ENCODE data around the gene ARHGAP44. TPM values are rescaled to one million over a fixed set of nuclear protein-coding genes. Genes with fewer than 3 reads are reported as not detected.

ARHGAP44 gene
- total and polyA plus RNA-seq, 2 of the 4 experiments (the other 2 are of a cell fraction): 0.54 to 1.0 TPM

DNA sequence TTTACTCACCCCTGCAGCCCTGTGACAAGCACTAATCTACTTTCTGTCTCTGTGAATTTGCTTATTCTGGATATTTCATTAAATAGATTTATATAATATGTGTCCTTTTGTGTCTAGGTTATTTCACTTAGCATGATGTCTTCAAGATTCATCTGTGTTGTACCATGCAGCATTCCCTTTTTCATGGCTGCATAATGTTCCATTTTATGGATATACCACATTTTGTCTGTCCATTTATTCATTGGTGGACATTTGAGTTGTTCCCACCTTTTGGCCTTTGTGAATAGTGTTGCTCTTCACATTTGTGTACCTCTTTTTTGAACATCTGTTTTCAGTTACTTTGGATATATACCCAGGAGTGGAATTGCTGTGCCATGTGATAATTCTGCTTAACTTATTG is 118.2 kb downstream of the ARHGAP44 start:
- POLR2A ChIA-PET (ENCODE audit: unreplicated experiment): no interaction called here

More for the DNA sequence above, 118.2 kb downstream of the ARHGAP44 start:
- H4K20me1 ChIP-seq (ENCODE audit: insufficient read depth, low read length): no peaks in the 10 kb centered on the region
- no peak overlapping the region for H2AK5ac ChIP-seq (ENCODE audit: low read depth, low read length)
- H4K8ac ChIP-seq (ENCODE audit: low read depth in 2 of 2, low read length in 2 of 2): no peak overlapping the region
- H3K9me3 ChIP-seq (ENCODE audit: control insufficient read depth, insufficient read depth, low read length): no peaks in the 10 kb centered on the region
- ATAC-seq (ENCODE audit: low read depth) (no peak), DNase-seq (no peak)
- H2BK120ac ChIP-seq (ENCODE audit: low read depth, low read length): no peak overlapping the region
- H3K4ac ChIP-seq (ENCODE audit: low read depth, low read length): no peak overlapping the region
- intact Hi-C loops (cut with micrococcal nuclease) (no loop called here), in situ Hi-C loops (cut with MboI; ENCODE audit: low sequenced_read_pairs) (loop anchor here (25.0 kb wide), 1 partner anchor 95 kb away; no protein-coding TSS in a partner anchor), dilution Hi-C loops (cut with HindIII; ENCODE audit: low sequenced_read_pairs, unreplicated experiment) (no loop called here)
- H3K18ac ChIP-seq (ENCODE audit: low read depth, low read length): no peak overlapping the region
- no peak overlapping the region for H3K23ac ChIP-seq (ENCODE audit: low read depth, low read length)
- H3K9me1 ChIP-seq (ENCODE audit: insufficient read depth, low read length): no peaks in the 10 kb centered on the region
- H3K14ac ChIP-seq (replicated peaks; ENCODE audit: low read depth, low read length): no peak overlapping the region
- H2AK9ac ChIP-seq (replicated peaks; ENCODE audit: low read depth, low read length, poor library complexity): no peak overlapping the region
- peaks cover under 1% of the 10 kb centered on the region; the same call in 1 of the 2 replicates for H3K4me1 ChIP-seq (ENCODE audit: control insufficient read depth, insufficient read depth, low read length)
- H3K27ac ChIP-seq (ENCODE audit: insufficient read depth, low read length): no peak overlapping the region
- no peak overlapping the region for H3K9ac ChIP-seq (ENCODE audit: low read depth, low read length)
- no TSS peak for BruUV-seq (replicated peaks)
- H3K56ac ChIP-seq (ENCODE audit: extremely low read depth, insufficient read depth, low read length): no peak overlapping the region
- no peak overlapping the region for H2BK20ac ChIP-seq (ENCODE audit: low read depth, low read length)
- no peaks in the 10 kb centered on the region for H3K79me1 ChIP-seq (ENCODE audit: low read depth in 1 of 2, low read length in 2 of 2)
- CTCF ChIA-PET: no interaction called here
- no peak overlapping the region for H3K4me3 ChIP-seq (ENCODE audit: insufficient read depth, low read depth, low read length)
- no peak overlapping the region for H4K91ac ChIP-seq (ENCODE audit: insufficient read depth, low read depth, low read length)
- no peak overlapping the region for H2BK15ac ChIP-seq (ENCODE audit: low read depth, low read length)
- H2AFZ ChIP-seq (replicated peaks; ENCODE audit: low read length, poor library complexity): no peak overlapping the region
- no peak overlapping the region for H2BK5ac ChIP-seq (ENCODE audit: low read depth, low read length, poor library complexity, severe bottlenecking)
- H3K4me2 ChIP-seq (ENCODE audit: low read depth, low read length): no peak overlapping the region
- H3K36me3 ChIP-seq (ENCODE audit: control insufficient read depth, insufficient read depth, low read length): no peaks in the 10 kb centered on the region
- TF ChIP-seq MAFK (IDR thresholded peaks at IDR 0.05; ENCODE audit: low read depth, low read length) (no peak), FOS (IDR thresholded peaks at IDR 0.05; ENCODE audit: low read depth, low read length) (no peak), ELK1 (IDR thresholded peaks at IDR 0.05; ENCODE audit: borderline replicate concordance, low read depth, low read length) (no peak), BHLHE40 (IDR thresholded peaks at IDR 0.05; ENCODE audit: low read depth, low read length) (no peak), SMC3 (IDR thresholded peaks at IDR 0.05; ENCODE audit: low read depth, low read length) (no peak), RFX5 (IDR thresholded peaks at IDR 0.05; ENCODE audit: low read depth, low read length) (no peak), CHD1 (IDR thresholded peaks at IDR 0.05; ENCODE audit: low read depth, low read length) (no peak), NFE2L2 (IDR thresholded peaks at IDR 0.05; ENCODE audit: low read depth, low read length) (no peak), RAD21 (IDR thresholded peaks at IDR 0.05; ENCODE audit: low read length) (no peak)
- TF ChIP-seq, protein P1, sequence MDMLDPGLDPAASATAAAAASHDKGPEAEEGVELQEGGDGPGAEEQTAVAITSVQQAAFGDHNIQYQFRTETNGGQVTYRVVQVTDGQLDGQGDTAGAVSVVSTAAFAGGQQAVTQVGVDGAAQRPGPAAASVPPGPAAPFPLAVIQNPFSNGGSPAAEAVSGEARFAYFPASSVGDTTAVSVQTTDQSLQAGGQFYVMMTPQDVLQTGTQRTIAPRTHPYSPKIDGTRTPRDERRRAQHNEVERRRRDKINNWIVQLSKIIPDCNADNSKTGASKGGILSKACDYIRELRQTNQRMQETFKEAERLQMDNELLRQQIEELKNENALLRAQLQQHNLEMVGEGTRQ (IDR thresholded peaks at IDR 0.05; ENCODE audit: low read depth, low read length): no peak
- TF ChIP-seq, protein P2, sequence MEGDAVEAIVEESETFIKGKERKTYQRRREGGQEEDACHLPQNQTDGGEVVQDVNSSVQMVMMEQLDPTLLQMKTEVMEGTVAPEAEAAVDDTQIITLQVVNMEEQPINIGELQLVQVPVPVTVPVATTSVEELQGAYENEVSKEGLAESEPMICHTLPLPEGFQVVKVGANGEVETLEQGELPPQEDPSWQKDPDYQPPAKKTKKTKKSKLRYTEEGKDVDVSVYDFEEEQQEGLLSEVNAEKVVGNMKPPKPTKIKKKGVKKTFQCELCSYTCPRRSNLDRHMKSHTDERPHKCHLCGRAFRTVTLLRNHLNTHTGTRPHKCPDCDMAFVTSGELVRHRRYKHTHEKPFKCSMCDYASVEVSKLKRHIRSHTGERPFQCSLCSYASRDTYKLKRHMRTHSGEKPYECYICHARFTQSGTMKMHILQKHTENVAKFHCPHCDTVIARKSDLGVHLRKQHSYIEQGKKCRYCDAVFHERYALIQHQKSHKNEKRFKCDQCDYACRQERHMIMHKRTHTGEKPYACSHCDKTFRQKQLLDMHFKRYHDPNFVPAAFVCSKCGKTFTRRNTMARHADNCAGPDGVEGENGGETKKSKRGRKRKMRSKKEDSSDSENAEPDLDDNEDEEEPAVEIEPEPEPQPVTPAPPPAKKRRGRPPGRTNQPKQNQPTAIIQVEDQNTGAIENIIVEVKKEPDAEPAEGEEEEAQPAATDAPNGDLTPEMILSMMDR (conservative IDR thresholded peaks at IDR 0.05; ENCODE audit: low read depth, low read length): no peak
- H3K27me3 ChIP-seq (ENCODE audit: control insufficient read depth, insufficient read depth, low read length): no peaks in the 10 kb centered on the region
- no peak overlapping the region for H4K5ac ChIP-seq (ENCODE audit: low read depth, low read length)

Data from IMR-90 (cell line).